ENCODE results near the gene KRT8. TPM values are rescaled to one million over a fixed set of nuclear protein-coding genes. Genes with fewer than 3 reads are reported as not detected.

KRT8 gene
- total and polyA plus RNA-seq, 2 donors (not counting 1 experiment from before 2014, with no cell fraction given): 0.24 to 0.94 TPM

GRCh38 chr12:52892974-52893373, 11.9 kb downstream of the KRT8 start:
- Mint-ChIP-seq H3K4me3 (no peak overlapping the region), H3K27me3 (peaks cover 18% of the 10 kb centered on the region), H3K9me3 (ENCODE audit: insufficient read depth) (no peaks in the 10 kb centered on the region), H3K27ac (no peak overlapping the region), H3K4me1 (no peaks in the 10 kb centered on the region)
- Histone ChIP-seq H3K27me3 (replicated peaks in 1 of 4; ENCODE audit: control extremely low read depth in 1 of 4, control insufficient read depth in 3 of 4, insufficient read depth in 4 of 4, low read length in 3 of 4) (no peaks in the 10 kb centered on the region), H3K9ac (ENCODE audit: low read length) (no peak overlapping the region), H2AFZ (ENCODE audit: insufficient read depth, low read depth, low read length, poor library complexity, severe bottlenecking) (no peak overlapping the region), H3K4me3 (ENCODE audit: control extremely low read depth in 1 of 5, extremely low read depth in 1 of 5, insufficient read depth in 1 of 5, low read depth in 2 of 5, low read length in 4 of 5) (no peak overlapping the region), H4K20me1 (ENCODE audit: control insufficient read depth, insufficient read depth, low read length, poor library complexity, severe bottlenecking) (no peaks in the 10 kb centered on the region), H3K4me1 (ENCODE audit: control insufficient read depth in 2 of 2, insufficient read depth in 2 of 2, low read length in 2 of 2) (no peaks in the 10 kb centered on the region), H3K9me3 (ENCODE audit: control extremely low read depth in 1 of 3, control insufficient read depth in 2 of 3, insufficient read depth in 1 of 3, low read length in 2 of 3) (peaks cover 0 to 4% (median 0%) of the 10 kb centered on the region in 3 donors), H3K79me2 (ENCODE audit: control insufficient read depth, insufficient read depth, low read length) (no peaks in the 10 kb centered on the region), H3K27ac (ENCODE audit: low read length in 2 of 2) (no peak overlapping the region), H3K36me3 (replicated peaks in 1 of 2; ENCODE audit: control extremely low read depth in 1 of 2, control insufficient read depth in 1 of 2, extremely low read depth in 1 of 2, insufficient read depth in 2 of 2, low read length in 1 of 2) (no peaks in the 10 kb centered on the region), H3K4me2 (replicated peaks; ENCODE audit: low read depth, low read length, poor library complexity, severe bottlenecking) (no peak overlapping the region)
- no peak for DNase-seq
- CTCF ChIA-PET: no interaction called here
- no peak for ATAC-seq (ENCODE audit: low read depth)
- intact Hi-C loops (cut with micrococcal nuclease): no loop called here
- TF ChIP-seq, protein P1, sequence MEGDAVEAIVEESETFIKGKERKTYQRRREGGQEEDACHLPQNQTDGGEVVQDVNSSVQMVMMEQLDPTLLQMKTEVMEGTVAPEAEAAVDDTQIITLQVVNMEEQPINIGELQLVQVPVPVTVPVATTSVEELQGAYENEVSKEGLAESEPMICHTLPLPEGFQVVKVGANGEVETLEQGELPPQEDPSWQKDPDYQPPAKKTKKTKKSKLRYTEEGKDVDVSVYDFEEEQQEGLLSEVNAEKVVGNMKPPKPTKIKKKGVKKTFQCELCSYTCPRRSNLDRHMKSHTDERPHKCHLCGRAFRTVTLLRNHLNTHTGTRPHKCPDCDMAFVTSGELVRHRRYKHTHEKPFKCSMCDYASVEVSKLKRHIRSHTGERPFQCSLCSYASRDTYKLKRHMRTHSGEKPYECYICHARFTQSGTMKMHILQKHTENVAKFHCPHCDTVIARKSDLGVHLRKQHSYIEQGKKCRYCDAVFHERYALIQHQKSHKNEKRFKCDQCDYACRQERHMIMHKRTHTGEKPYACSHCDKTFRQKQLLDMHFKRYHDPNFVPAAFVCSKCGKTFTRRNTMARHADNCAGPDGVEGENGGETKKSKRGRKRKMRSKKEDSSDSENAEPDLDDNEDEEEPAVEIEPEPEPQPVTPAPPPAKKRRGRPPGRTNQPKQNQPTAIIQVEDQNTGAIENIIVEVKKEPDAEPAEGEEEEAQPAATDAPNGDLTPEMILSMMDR (IDR thresholded peaks at IDR 0.05): no peak
- TF ChIP-seq EZH2 (IDR thresholded peaks at IDR 0.05; ENCODE audit: borderline replicate concordance, insufficient read depth, low read depth, low read length, poor library complexity, severe bottlenecking): no peak
- POLR2A ChIA-PET: no interaction called here

DNA sequence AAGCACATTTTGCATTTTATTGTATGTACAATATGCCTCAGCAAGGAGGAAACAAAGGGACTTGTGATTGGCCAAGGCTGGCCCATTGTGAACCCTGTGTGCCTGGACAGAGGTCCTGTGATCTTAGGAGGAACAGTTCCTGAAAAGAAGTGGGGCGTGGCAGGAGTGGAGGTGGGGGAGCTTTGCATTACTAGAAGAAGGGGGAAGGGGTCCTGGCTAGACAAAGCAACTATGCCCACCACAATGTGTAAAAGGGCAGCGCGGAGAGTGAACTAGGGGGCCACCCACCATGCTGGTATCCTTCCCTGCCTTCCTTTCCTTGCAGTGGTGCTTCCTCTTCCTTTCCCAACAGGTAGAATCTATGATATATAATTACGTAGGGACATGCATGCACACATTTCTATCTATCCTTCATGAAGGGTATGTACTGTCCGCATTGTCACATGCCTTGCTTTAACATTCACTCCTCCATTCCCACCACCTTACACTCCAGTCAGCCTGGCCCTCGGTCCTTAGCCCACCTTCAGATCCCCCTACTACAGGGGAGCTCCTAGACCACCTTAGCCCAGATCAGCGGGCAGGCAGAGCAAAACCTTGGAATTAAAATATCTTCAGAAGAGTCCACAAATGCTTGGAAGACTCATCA, 12.5 kb downstream of the KRT8 start:
- H3K4me1 ChIP-seq (ENCODE audit: control insufficient read depth in 2 of 2, insufficient read depth in 2 of 2, low read length in 2 of 2): no peaks in the 10 kb centered on the region
- no peak for DNase-seq
- POLR2A ChIA-PET: no interaction called here
- CTCF ChIA-PET: no interaction called here
- TF ChIP-seq, protein P1 (IDR thresholded peaks at IDR 0.05): no peak
- TF ChIP-seq EZH2 (IDR thresholded peaks at IDR 0.05; ENCODE audit: borderline replicate concordance, insufficient read depth, low read depth, low read length, poor library complexity, severe bottlenecking): no peak
- no peak overlapping the region for H3K4me3 ChIP-seq (ENCODE audit: control extremely low read depth in 1 of 5, extremely low read depth in 1 of 5, insufficient read depth in 1 of 5, low read depth in 2 of 5, low read length in 4 of 5)
- H3K27ac ChIP-seq (ENCODE audit: low read length in 2 of 2): no peak overlapping the region
- Mint-ChIP-seq H3K4me1 (no peaks in the 10 kb centered on the region), H3K27me3 (peaks cover 18% of the 10 kb centered on the region), H3K4me3 (no peak overlapping the region), H3K9me3 (ENCODE audit: insufficient read depth) (no peaks in the 10 kb centered on the region), H3K27ac (no peak overlapping the region)
- H3K9ac ChIP-seq (ENCODE audit: low read length): no peak overlapping the region
- intact Hi-C loops (cut with micrococcal nuclease): no loop called here
- peaks cover 0 to 2% (median 0%) of the 10 kb centered on the region in 4 experiments for H3K27me3 ChIP-seq (replicated peaks in 1 of 4; ENCODE audit: control extremely low read depth in 1 of 4, control insufficient read depth in 3 of 4, insufficient read depth in 4 of 4, low read length in 3 of 4)
- no peak overlapping the region for H3K4me2 ChIP-seq (replicated peaks; ENCODE audit: low read depth, low read length, poor library complexity, severe bottlenecking)
- no peak for ATAC-seq (ENCODE audit: low read depth)
- H3K36me3 ChIP-seq (replicated peaks in 1 of 2; ENCODE audit: control extremely low read depth in 1 of 2, control insufficient read depth in 1 of 2, extremely low read depth in 1 of 2, insufficient read depth in 2 of 2, low read length in 1 of 2): no peaks in the 10 kb centered on the region
- H4K20me1 ChIP-seq (ENCODE audit: control insufficient read depth, insufficient read depth, low read length, poor library complexity, severe bottlenecking): no peaks in the 10 kb centered on the region
- no peaks in the 10 kb centered on the region for H3K79me2 ChIP-seq (ENCODE audit: control insufficient read depth, insufficient read depth, low read length)
- peaks cover 0 to 4% (median 0%) of the 10 kb centered on the region in 3 donors for H3K9me3 ChIP-seq (ENCODE audit: control extremely low read depth in 1 of 3, control insufficient read depth in 2 of 3, insufficient read depth in 1 of 3, low read length in 2 of 3)
- 96% methylated on average over 3 of the region's 7 CpGs for WGBS (ENCODE audit: insufficient coverage)
- H2AFZ ChIP-seq (ENCODE audit: insufficient read depth, low read depth, low read length, poor library complexity, severe bottlenecking): no peak overlapping the region
